GM06990 (cell line): ENCODE results near the gene AIP.

Experiments
- DNase-seq: peaks from one replicate; pipeline ENCODE4 v3.0.0-alpha.2; 2011; ENCODE audit not compliant: insufficient read length; ENCODE audit errors: extremely low read depth
- H3K27me3 ChIP-seq: replicated peaks from 2 replicates; pipeline ENCODE4 v1.6.0; 2011; ENCODE audit warnings: low read length; ENCODE audit not compliant: control insufficient read depth, insufficient read depth
- H3K36me3 ChIP-seq: 2 replicates; pipeline ENCODE4 v1.5.1; 2011; ENCODE audit warnings: low read length; ENCODE audit not compliant: control insufficient read depth, insufficient read depth
- H3K4me3 ChIP-seq: replicated peaks from 2 replicates; pipeline ENCODE4 v1.5.1; 2011; ENCODE audit warnings: low read depth, mild to moderate bottlenecking, control low read depth, low read length
- TF ChIP-seq, protein P1 (sequence below): IDR thresholded peaks from 2 replicates; pipeline ENCODE4 v1.5.1; 2011; ENCODE audit warnings: low read length, control low read depth, mild to moderate bottlenecking, inconsistent platforms; ENCODE audit not compliant: insufficient read depth, poor library complexity, severe bottlenecking

AIP gene

DNA sequence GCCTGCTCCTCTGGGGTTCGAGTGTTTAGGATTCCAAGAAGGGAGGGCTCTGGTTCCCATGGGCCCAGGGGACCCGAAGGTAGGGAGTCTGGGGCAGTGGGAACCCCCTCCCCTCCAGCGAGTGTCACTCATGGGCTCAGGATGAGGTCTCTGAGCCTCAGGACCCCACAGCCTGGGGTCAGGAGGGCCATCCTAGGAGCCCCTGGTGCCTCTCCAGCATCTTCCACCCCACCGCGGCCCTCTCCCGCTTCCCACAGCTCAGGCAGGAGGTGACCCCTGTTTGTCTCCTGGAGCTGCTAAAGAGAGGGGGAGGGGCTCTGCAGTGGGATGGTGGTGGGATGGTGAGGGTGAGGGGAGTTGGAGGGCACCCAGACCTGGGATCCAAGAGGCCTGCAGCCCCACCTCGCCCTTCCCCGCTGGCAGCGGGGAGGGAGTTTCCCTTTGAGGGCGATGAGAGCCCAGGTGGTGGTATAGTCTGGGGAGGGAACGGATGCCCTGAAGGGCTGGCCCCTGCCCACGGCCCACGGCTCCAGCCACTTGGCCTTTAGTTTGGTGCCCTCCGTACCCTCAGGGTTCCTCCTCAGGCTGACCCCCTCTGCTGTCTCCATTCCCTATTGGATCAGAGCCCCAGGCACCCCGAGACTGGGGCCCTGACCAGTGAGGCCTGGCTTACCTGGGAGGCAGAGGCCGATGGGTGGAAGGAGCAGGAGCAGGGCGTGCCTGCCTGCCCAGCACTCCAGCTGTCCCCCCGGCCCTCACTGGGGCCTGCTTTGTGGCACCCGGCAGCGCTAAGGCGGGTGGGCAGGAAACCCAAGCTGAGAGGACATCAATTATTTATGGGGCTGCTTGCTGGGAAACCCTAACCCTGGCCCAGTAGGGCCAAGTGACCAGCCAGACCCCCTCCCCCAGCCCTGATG, 28.8 kb upstream of the AIP start:
- TF ChIP-seq, protein P1, sequence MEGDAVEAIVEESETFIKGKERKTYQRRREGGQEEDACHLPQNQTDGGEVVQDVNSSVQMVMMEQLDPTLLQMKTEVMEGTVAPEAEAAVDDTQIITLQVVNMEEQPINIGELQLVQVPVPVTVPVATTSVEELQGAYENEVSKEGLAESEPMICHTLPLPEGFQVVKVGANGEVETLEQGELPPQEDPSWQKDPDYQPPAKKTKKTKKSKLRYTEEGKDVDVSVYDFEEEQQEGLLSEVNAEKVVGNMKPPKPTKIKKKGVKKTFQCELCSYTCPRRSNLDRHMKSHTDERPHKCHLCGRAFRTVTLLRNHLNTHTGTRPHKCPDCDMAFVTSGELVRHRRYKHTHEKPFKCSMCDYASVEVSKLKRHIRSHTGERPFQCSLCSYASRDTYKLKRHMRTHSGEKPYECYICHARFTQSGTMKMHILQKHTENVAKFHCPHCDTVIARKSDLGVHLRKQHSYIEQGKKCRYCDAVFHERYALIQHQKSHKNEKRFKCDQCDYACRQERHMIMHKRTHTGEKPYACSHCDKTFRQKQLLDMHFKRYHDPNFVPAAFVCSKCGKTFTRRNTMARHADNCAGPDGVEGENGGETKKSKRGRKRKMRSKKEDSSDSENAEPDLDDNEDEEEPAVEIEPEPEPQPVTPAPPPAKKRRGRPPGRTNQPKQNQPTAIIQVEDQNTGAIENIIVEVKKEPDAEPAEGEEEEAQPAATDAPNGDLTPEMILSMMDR, result no peak
- no peak for DNase-seq
- Histone ChIP-seq H3K4me3 (no peak overlapping the region), H3K36me3 (no peaks in the 10 kb centered on the region), H3K27me3 (no peaks in the 10 kb centered on the region)

DNA sequence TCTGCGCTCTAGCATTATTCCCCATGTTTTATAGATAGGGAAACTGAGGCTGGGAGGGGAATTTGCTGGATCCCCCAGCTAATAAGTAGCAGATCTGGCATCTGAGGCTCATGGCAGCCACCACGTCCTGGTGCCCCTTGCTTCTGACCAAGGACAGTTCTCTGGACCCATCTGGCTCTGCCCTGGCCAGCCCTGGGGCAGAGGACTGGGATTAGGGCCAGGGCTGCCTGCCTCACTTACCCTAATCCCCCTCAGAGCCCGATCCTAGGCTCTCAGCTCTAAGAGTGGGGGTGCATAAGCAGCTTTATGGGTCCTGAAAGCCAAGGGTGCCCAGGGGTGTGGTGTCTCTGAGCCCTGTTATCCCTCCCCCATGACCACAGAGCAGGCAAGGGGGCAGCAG, 27.8 kb upstream of the AIP start, which contains the start of gene CABP4:
Gene CABP4 (plus strand): TSS at position 301 of the 400 bp plus-strand sequence. CDS start 70 bp downstream, at position 371.
- H3K27me3 ChIP-seq, result no peaks in the 10 kb centered on the region
- H3K36me3 ChIP-seq, result no peaks in the 10 kb centered on the region
- no peak for DNase-seq
- TF ChIP-seq, protein P1, result no peak
- H3K4me3 ChIP-seq, result no peak within 1 kb of the TSS

DNA sequence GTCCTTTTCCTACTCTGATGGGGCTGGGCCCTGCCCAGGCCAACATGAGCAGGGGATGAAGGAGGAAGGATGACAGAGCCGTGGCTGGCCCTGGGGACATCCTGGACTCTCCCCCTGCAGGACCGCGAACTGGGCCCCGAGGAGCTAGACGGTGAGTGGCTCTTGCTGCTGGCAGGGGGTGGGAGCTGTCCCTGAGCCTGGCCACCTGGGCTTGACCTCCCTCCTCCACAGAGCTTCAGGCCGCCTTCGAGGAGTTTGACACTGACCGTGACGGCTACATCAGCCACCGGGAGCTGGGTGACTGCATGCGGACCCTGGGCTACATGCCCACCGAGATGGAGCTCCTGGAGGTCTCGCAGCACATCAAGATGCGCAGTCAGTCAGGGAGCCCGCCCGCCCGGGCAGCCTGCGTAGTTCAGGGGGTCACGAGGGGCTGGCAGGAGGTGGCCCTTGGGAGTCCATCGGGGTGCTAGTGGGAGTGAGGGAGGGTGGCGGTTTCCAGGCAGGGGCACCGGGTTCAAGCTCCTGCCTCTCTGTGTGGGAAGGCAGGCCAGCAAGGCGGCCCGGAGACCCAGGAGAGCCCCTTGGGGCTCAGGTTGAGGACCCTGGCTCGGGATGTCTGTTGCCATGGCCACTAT, 26.6 kb upstream of the AIP start:
- H3K27me3 ChIP-seq, result no peaks in the 10 kb centered on the region

DNA sequence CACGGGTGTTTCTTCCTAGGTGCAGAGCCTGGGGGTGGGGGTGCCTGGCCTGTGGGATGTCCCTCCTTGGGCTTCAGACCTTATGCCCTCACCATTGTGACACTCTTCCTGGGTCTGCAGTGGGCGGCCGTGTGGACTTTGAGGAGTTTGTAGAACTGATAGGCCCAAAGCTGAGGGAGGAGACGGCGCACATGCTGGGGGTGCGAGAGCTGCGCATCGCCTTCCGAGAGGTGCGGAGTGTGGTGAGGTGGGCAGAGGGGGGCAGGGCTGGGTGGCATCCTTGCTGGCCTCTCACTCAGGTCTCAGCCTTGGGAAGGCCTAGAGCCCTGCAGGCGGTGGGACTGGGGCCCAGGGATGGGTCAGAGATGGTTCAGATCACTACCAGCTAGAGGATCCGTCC, 25.4 kb upstream of the AIP start:
- Histone ChIP-seq H3K36me3 (no peaks in the 10 kb centered on the region), H3K4me3 (no peak overlapping the region), H3K27me3 (no peaks in the 10 kb centered on the region)
- DNase-seq, result no peak
- TF ChIP-seq, protein P1, result no peak

More for the DNA sequence above, 26.6 kb upstream of the AIP start:
- no peak for DNase-seq
- TF ChIP-seq, protein P1, result no peak
- no peaks in the 10 kb centered on the region for H3K36me3 ChIP-seq
- H3K4me3 ChIP-seq, result no peak overlapping the region

DNA sequence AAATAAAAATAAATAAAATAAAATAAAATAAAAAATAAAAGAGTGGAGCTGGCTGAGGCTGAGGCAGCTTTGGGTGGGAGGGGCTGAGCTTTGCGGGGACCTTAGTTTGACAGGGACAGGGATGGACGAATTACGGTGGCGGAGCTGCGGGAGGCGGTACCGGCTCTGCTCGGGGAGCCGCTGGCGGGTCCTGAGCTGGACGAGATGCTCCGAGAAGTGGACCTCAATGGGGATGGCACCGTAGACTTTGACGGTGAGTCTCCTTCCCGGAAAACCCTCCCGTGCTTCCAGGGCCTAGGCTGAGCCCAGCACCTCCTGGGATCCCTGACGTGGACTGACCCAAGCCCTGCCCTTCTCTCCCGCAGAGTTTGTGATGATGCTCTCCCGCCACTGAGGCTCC, 24.6 kb upstream of the AIP start:
- no peaks in the 10 kb centered on the region for H3K27me3 ChIP-seq
- no peak overlapping the region for H3K4me3 ChIP-seq
- DNase-seq, result no peak
- TF ChIP-seq, protein P1, result no peak
- no peaks in the 10 kb centered on the region; the same call in 1 of the 2 replicates for H3K36me3 ChIP-seq
